HFF-Myc (cell line): Measurements from ENCODE around the gene SMG6.

Source experiments
- DNase-seq: peaks from one replicate; pipeline ENCODE4 v3.0.0-alpha.2; 2011; ENCODE audit warnings: low read depth; ENCODE audit errors: extremely low read depth
- H3K4me3 ChIP-seq: replicated peaks from 2 replicates; pipeline ENCODE4 v1.5.1; 2011; ENCODE audit warnings: low read depth, mild to moderate bottlenecking, control low read depth, low read length
- CTCF ChIP-seq: IDR thresholded peaks from 2 replicates; pipeline ENCODE4 v1.5.1; 2012; ENCODE audit warnings: mild to moderate bottlenecking, low read depth, low read length, control low read depth; ENCODE audit errors: missing control alignments

Gene SMG6

GRCh38 chr17:2057760-2058585 is 245.6 kb downstream of the SMG6 start:
- H3K4me3 ChIP-seq: peak overlapping the region; percentile 81
- DNase-seq: no peak
- TF ChIP-seq CTCF: no peak

- no peak for DNase-seq
These were observed 246.3 kb downstream of the SMG6 start for GRCh38 chr17:2057175-2057759.

GRCh38 chr17:2056206-2057174 is 247.1 kb downstream of the SMG6 start:
- no peak for TF ChIP-seq CTCF
- DNase-seq: no peak
- H3K4me3 ChIP-seq: peak overlapping the region; percentile 81

More at GRCh38 chr17:2057175-2057759, 246.3 kb downstream of the SMG6 start:
- no peak for TF ChIP-seq CTCF
- peak overlapping the region; percentile 81 for H3K4me3 ChIP-seq

- no peak for TF ChIP-seq CTCF
- DNase-seq: no peak
- H3K4me3 ChIP-seq: peak overlapping the region; percentile 81
These were observed 248.0 kb downstream of the SMG6 start for GRCh38 chr17:2055292-2056205.

GRCh38 chr17:2054512-2055291 is 248.9 kb downstream of the SMG6 start, which contains the start of gene HIC1:
Gene HIC1 (plus strand): TSS chr17:2055103. CDS start chr17:2056691, 1,588 bp downstream.
- TF ChIP-seq CTCF: peak; percentile 76
- peak within 1 kb of the TSS; percentile 81 for H3K4me3 ChIP-seq
- DNase-seq: no peak

- no peak for DNase-seq
- TF ChIP-seq CTCF: no peak
- H3K4me3 ChIP-seq: peak overlapping the region; percentile 81
These were observed 249.4 kb downstream of the SMG6 start for GRCh38 chr17:2054262-2054511.
